K562 (cell line): Measurements from ENCODE around the gene VDR. TPM values are rescaled to one million over a fixed set of nuclear protein-coding genes. Genes with fewer than 3 reads are reported as not detected.
A peak's percentile ranks its signal among the peaks of the same experiment; 100 is the strongest.

Experiments used
- ATAC-seq: fragments of 200-7000 bp; cut with Tn5 transposase; 3 replicates; pipeline ENCODE4 v1.9.1; 2020; ENCODE audit warnings: moderate library complexity
- BruUV-seq: library from RNA; stranded (reverse); fragments of 400-500 nt; replicated peaks from 2 replicates; lab custom pipeline; 2021; lab: Mats Ljungman, UMichigan
- CTCF ChIA-PET: fragments of 300-600 bp; formaldehyde crosslinking; extraction: SDS; loops from one replicate; lab custom pipeline; 2021; ENCODE audit warnings: low intra/inter-chr PET ratio; lab: Yijun Ruan, JAX
- POLR2A ChIA-PET: fragments of 300-600, 350-650 bp; sonication (Branson Sonifier 250); formaldehyde crosslinking; extraction: SDS; loops from one replicate; lab custom pipeline; 2021; ENCODE audit warnings: antibody characterized with exemption, inconsistent platforms; lab: Yijun Ruan, JAX
- DNase-seq, 4 experiments: peaks; one replicate each; pipeline versions ENCODE4 v3.0.0 to v3.0.0-alpha.2; 2011 to 2018; ENCODE audit warnings: low spot score in 3 of 4, mixed read lengths in 3 of 4; ENCODE audit errors: extremely low read depth in 1 of 4
- FAIRE-seq: peaks from 2 replicates; lab custom pipeline; 2011; peaks lifted over from hg19 to GRCh38; lab: Jason Lieb, UNC
- H2AFZ ChIP-seq: 2 replicates; pipeline ENCODE4 v1.6.0; 2011; ENCODE audit warnings: low read depth, low read length, control low read depth, inconsistent platforms
- H3K27ac ChIP-seq: fragments of 200-600 bp; 3 replicates; pipeline ENCODE4 v1.8.0; 2011; ENCODE audit warnings: low read depth, mild to moderate bottlenecking, control low read depth, inconsistent platforms, low read length, moderate library complexity, mixed read lengths; ENCODE audit errors: extremely low read depth
- H3K27me3 ChIP-seq, 2 experiments: fragments of 300-600 bp in 1 of 2; 2 replicates in 1 of 2; 3 replicates in 1 of 2; pipeline versions ENCODE4 v1.6.0 to v1.8.0; 2011; ENCODE audit warnings: inconsistent platforms in 2 of 2, low read length in 2 of 2, mild to moderate bottlenecking in 1 of 2, mixed read lengths in 1 of 2, moderate library complexity in 1 of 2; ENCODE audit not compliant: control insufficient read depth in 2 of 2, insufficient read depth in 2 of 2
- H3K36me3 ChIP-seq: fragments of 300-600 bp; 3 replicates; pipeline ENCODE4 v1.8.0; 2011; ENCODE audit warnings: mild to moderate bottlenecking, low read length, inconsistent platforms; ENCODE audit not compliant: control insufficient read depth, insufficient read depth
- H3K4me1 ChIP-seq, 2 experiments: fragments of 200-600 bp in 1 of 2; replicated peaks in 1 of 2; 2 replicates in 1 of 2; 3 replicates in 1 of 2; pipeline versions ENCODE4 v1.5.1 to v1.8.0; 2011; ENCODE audit warnings: inconsistent platforms in 2 of 2, low read length in 2 of 2, mild to moderate bottlenecking in 1 of 2, mixed read lengths in 1 of 2, moderate library complexity in 1 of 2; ENCODE audit not compliant: control insufficient read depth in 2 of 2, insufficient read depth in 2 of 2
- H3K4me2 ChIP-seq: 2 replicates; pipeline ENCODE4 v1.6.1; 2011; ENCODE audit warnings: low read length, control low read depth, inconsistent platforms, mixed read lengths; ENCODE audit not compliant: insufficient read depth
- H3K4me3 ChIP-seq: fragments of 200-600 bp; sonication (generic), shearing (Covaris generic); 2 replicates; pipeline ENCODE4 v1.5.1; 2016; ENCODE audit warnings: control low read depth, inconsistent platforms
- H3K79me2 ChIP-seq: fragments of 200-600 bp; 3 replicates; pipeline ENCODE4 v1.8.0; 2011; ENCODE audit warnings: low read length, inconsistent platforms; ENCODE audit not compliant: control insufficient read depth, insufficient read depth
- H3K9ac ChIP-seq, 2 experiments: 2 replicates each; pipeline versions ENCODE4 v1.6.0 to v1.6.1; 2011; ENCODE audit warnings: low read depth in 2 of 2, low read length in 2 of 2, control low read depth in 1 of 2, inconsistent platforms in 1 of 2, mild to moderate bottlenecking in 1 of 2, mixed read lengths in 1 of 2; ENCODE audit not compliant: insufficient read depth in 1 of 2
- H3K9me1 ChIP-seq: one replicate; pipeline ENCODE4 v1.6.0; 2011; ENCODE audit warnings: inconsistent platforms, mild to moderate bottlenecking, low read length, moderate library complexity; ENCODE audit not compliant: control insufficient read depth, insufficient read depth
- H3K9me3 ChIP-seq: replicated peaks from 2 replicates; pipeline ENCODE4 v1.5.1; 2011; ENCODE audit warnings: low read depth, low read length, inconsistent platforms; ENCODE audit not compliant: control insufficient read depth, insufficient read depth
- H4K20me1 ChIP-seq: replicated peaks from 2 replicates; pipeline ENCODE4 v1.6.1; 2011; ENCODE audit warnings: low read length, inconsistent platforms, mixed read lengths; ENCODE audit not compliant: control insufficient read depth, insufficient read depth
- BHLHE40 ChIP-seq: IDR thresholded peaks from 2 replicates; pipeline ENCODE4 v1.6.1; 2011; ENCODE audit warnings: low read length, improper control_type of control experiment
- CAMTA2 ChIP-seq: fragments of 250-450 bp; sonication (Bioruptor Pico); conservative IDR thresholded peaks from 2 replicates; pipeline ENCODE4 v1.5.1; 2022
- GABPA ChIP-seq: fragments of 200-800 bp; sonication (Bioruptor generic); conservative IDR thresholded peaks from 2 replicates; pipeline ENCODE4 v1.6.1; 2016; ENCODE audit warnings: low read depth, missing genetic modification characterization, missing compliant biosample characterization
- POLR2H ChIP-seq: IDR thresholded peaks from 2 replicates; pipeline ENCODE4 v1.6.1; 2016; ENCODE audit warnings: missing genetic modification characterization, low read depth, mild to moderate bottlenecking, control low read depth, missing compliant biosample characterization, moderate library complexity
- SMARCE1 ChIP-seq: fragments of 450-650 bp; IDR thresholded peaks from 2 replicates; pipeline ENCODE4 v1.7.1; 2016; ENCODE audit warnings: mild to moderate bottlenecking
- U2AF2 ChIP-seq: fragments of 200-400 bp; formaldehyde crosslinking; optimal IDR thresholded peaks from 2 replicates; pipeline ENCODE3; 2017; ENCODE audit warnings: low read depth, mild to moderate bottlenecking, low read length
- WGBS: fragments of 100-300 bp; shearing (Covaris generic); methylation state at CpG from one replicate; pipeline ENCODE4 v1.1.6; 2016; ENCODE audit warnings: low coverage, mixed read lengths; ENCODE audit not compliant: insufficient coverage; ENCODE audit errors: missing lambda C conversion rate; 5-methylcytosine and 5-hydroxymethylcytosine counted together
- in situ Hi-C: fragments of 300-500 bp; cut with MboI; formaldehyde crosslinking; loops from 4 replicates; pipeline ENCODE4 v1.15.0; 2018; ENCODE audit warnings: inconsistent platforms, mixed read lengths
- intact Hi-C: fragments of 100-400 bp; cut with micrococcal nuclease; formaldehyde crosslinking; loops from 2 replicates; pipeline ENCODE4 v1.14.2; 2022
- polyA plus RNA-seq, 8 experiments: library from polyadenylated mRNA; depleted of rRNA in 4 of 8; stranded (reverse) in 5 of 8; unstranded in 3 of 8; fragments of >200 nt; fragmentation: Nextera tagmentation in 2 of 8; fragmentation: Illumina TruSeq in 1 of 8; extraction: Ambion mirVana in 2 of 8; extraction: Trizol in 1 of 8; gene quantifications; 2 replicates each; pipeline versions ENCODE4 v1.2.1 to v1.2.3, GENCODE V29; 2011 to 2014; ENCODE audit warnings: inconsistent platforms in 1 of 8, missing spikeins in 1 of 8
- total RNA-seq, 7 experiments: library from RNA; depleted of rRNA in 6 of 7; stranded (reverse); fragments of >200 nt in 6 of 7; fragmentation: Illumina TruSeq in 2 of 7; extraction: Trizol in 2 of 7; gene quantifications; 2 replicates each; pipeline versions ENCODE4 v1.2.1 to v1.2.3, GENCODE V29; 2011 to 2021; ENCODE audit warnings: low replicate concordance in 1 of 7

VDR gene
- total and polyA plus RNA-seq, 9 of the 15 experiments (the other 6 are each of a cell fraction or from before 2014, with no cell fraction given), result 0.61 to 4.8 (median 2.0) TPM

GRCh38 chr12:47938093-47938492 is 33.3 kb upstream of the VDR start:
- no peak overlapping the region for H3K27ac ChIP-seq
- no TSS peak for BruUV-seq
- FAIRE-seq (no peak), ATAC-seq (no peak), DNase-seq (no peak)
- H3K9ac ChIP-seq, result no peak overlapping the region
- in situ Hi-C loops, result no loop called here
- H3K9me3 ChIP-seq, result no peaks in the 10 kb centered on the region
- peaks cover 33 to 64% of the 10 kb centered on the region in 2 experiments for H3K27me3 ChIP-seq
- peaks cover 0 to 21% of the 10 kb centered on the region in 2 experiments; a peak in 2 of 5 replicates for H3K4me1 ChIP-seq
- intact Hi-C loops, result no loop called here
- no peaks in the 10 kb centered on the region for H3K9me1 ChIP-seq
- H4K20me1 ChIP-seq, result no peaks in the 10 kb centered on the region
- no peak overlapping the region for H2AFZ ChIP-seq
- H3K79me2 ChIP-seq, result no peaks in the 10 kb centered on the region
- TF ChIP-seq SMARCE1, result no peak
- TF ChIP-seq GABPA, result peak; percentile 32; the same call in 1 of the 2 replicates
- TF ChIP-seq CAMTA2, result no peak
- no peak for TF ChIP-seq POLR2H (tag)
- TF ChIP-seq, all 486 proteins: peak for 1
- no peak overlapping the region for H3K4me2 ChIP-seq
- no peaks in the 10 kb centered on the region for H3K36me3 ChIP-seq
- ChIA-PET CTCF (no interaction called here), POLR2A (interaction anchor here (0.6 to 0.9 kb wide), 2 partner anchors 9 to 10 kb away, joined by 3 to 6 read pairs; no protein-coding TSS in a partner anchor)
- WGBS, result 8% methylated on average over 1 of the region's 1 CpG
- H3K4me3 ChIP-seq, result no peak overlapping the region

- ATAC-seq, result peak; percentile 25; the same call in 2 of the 3 replicates
- FAIRE-seq, result no peak
Observed at GRCh38 chr12:47935184-47935583, 30.4 kb upstream of the VDR start.

More at GRCh38 chr12:47935184-47935583, 30.4 kb upstream of the VDR start:
- H3K36me3 ChIP-seq, result no peaks in the 10 kb centered on the region
- H2AFZ ChIP-seq, result no peak overlapping the region
- peaks cover 0 to 6% of the 10 kb centered on the region in 2 experiments; a peak in 1 of 5 replicates for H3K4me1 ChIP-seq
- no peak overlapping the region for H3K4me2 ChIP-seq
- H3K27ac ChIP-seq, result no peak overlapping the region
- ChIA-PET POLR2A (interaction anchor here (0.6 to 1.2 kb wide), 2 partner anchors 18 to 30 kb away, joined by 3 read pairs; partner anchors contain the start of gene VDR), CTCF (no interaction called here)
- TF ChIP-seq U2AF2, result no peak
- peak; percentile 65 for TF ChIP-seq BHLHE40
- no peaks in the 10 kb centered on the region for H3K79me2 ChIP-seq
- H4K20me1 ChIP-seq, result no peaks in the 10 kb centered on the region; the same call in 1 of the 2 replicates
- no peaks in the 10 kb centered on the region for H3K9me1 ChIP-seq
- peak overlapping the region in 1 of 2 experiments; percentile 19; a peak in 1 of 4 replicates for H3K9ac ChIP-seq
- in situ Hi-C loops, result no loop called here
- DNase-seq, result no peak
- H3K27me3 ChIP-seq, result peaks cover 34 to 54% of the 10 kb centered on the region in 2 experiments
- intact Hi-C loops, result no loop called here
- WGBS, result 3% methylated on average over 8 of the region's 9 CpGs
- no TSS peak for BruUV-seq
- no peak overlapping the region for H3K4me3 ChIP-seq
- H3K9me3 ChIP-seq, result no peaks in the 10 kb centered on the region
